Progenitor cell of endocrine pancreas (in vitro differentiated cells): ENCODE data around the gene SNAI1. TPM values are rescaled to one million over a fixed set of nuclear protein-coding genes. Genes with fewer than 3 reads are reported as not detected.

Source experiments
- DNase-seq: peaks from one replicate; pipeline ENCODE4 v3.0.0; 2021; ENCODE audit warnings: low spot score; ENCODE audit not compliant: unreplicated experiment
- H3K27ac Mint-ChIP-seq: 2 replicates; pipeline ENCODE4 v1.8.0; 2021; ENCODE audit warnings: mild to moderate bottlenecking, moderate library complexity, mixed read lengths
- H3K27me3 Mint-ChIP-seq: 2 replicates; pipeline ENCODE4 v1.8.0; 2021; ENCODE audit warnings: mixed read lengths
- H3K36me3 Mint-ChIP-seq: 2 replicates; pipeline ENCODE4 v1.8.0; 2022; ENCODE audit warnings: mixed read lengths; ENCODE audit not compliant: insufficient read depth
- H3K4me1 Mint-ChIP-seq: 2 replicates; pipeline ENCODE4 v1.8.0; 2021; ENCODE audit warnings: low read depth, mixed read lengths
- H3K4me3 Mint-ChIP-seq: 2 replicates; pipeline ENCODE4 v1.8.0; 2021; ENCODE audit warnings: low read depth, mild to moderate bottlenecking, moderate library complexity, mixed read lengths
- H3K9me3 Mint-ChIP-seq: 2 replicates; pipeline ENCODE4 v1.8.0; 2021; ENCODE audit warnings: low read depth, mixed read lengths
- CTCF ChIP-seq: fragments of 200-600 bp; sonication (generic); IDR thresholded peaks from one replicate; pipeline ENCODE4 v1.5.0; 2021; ENCODE audit warnings: antibody characterized with exemption, mild to moderate bottlenecking; ENCODE audit not compliant: unreplicated experiment
- total RNA-seq: library from RNA; stranded (reverse); gene quantifications from 2 replicates; pipeline ENCODE4 v1.2.1, GENCODE V29; 2021

SNAI1 gene
- total RNA-seq, 1 donor from 2014 or later, result 1.7 TPM

GRCh38 chr20:49938173-49939163 lies 44.3 kb upstream of the SNAI1 start:
- H3K9me3 Mint-ChIP-seq, result no peaks in the 10 kb centered on the region
- no peak for DNase-seq
- peaks cover 3% of the 10 kb centered on the region for H3K36me3 Mint-ChIP-seq
- no peak for TF ChIP-seq CTCF
- H3K27me3 Mint-ChIP-seq, result no peaks in the 10 kb centered on the region
- peak overlapping the region; percentile 77 for H3K27ac Mint-ChIP-seq
- H3K4me1 Mint-ChIP-seq, result peaks cover 27% of the 10 kb centered on the region
- peak overlapping the region; percentile 52 for H3K4me3 Mint-ChIP-seq

GRCh38 chr20:49941456-49941855 lies 41.3 kb upstream of the SNAI1 start:
- TF ChIP-seq CTCF, result no peak
- Mint-ChIP-seq H3K36me3 (peaks cover 12% of the 10 kb centered on the region), H3K9me3 (no peaks in the 10 kb centered on the region), H3K27me3 (no peaks in the 10 kb centered on the region), H3K4me3 (no peak overlapping the region), H3K4me1 (peaks cover 27% of the 10 kb centered on the region), H3K27ac (no peak overlapping the region)
- DNase-seq, result no peak

GRCh38 chr20:49942303-49942702 lies 40.5 kb upstream of the SNAI1 start:
- Mint-ChIP-seq H3K4me1 (peaks cover 21% of the 10 kb centered on the region), H3K27me3 (no peaks in the 10 kb centered on the region), H3K9me3 (no peaks in the 10 kb centered on the region), H3K27ac (no peak overlapping the region), H3K36me3 (peaks cover 17% of the 10 kb centered on the region), H3K4me3 (no peak overlapping the region)
- no peak for TF ChIP-seq CTCF
- DNase-seq, result no peak

- Mint-ChIP-seq H3K4me3 (no peak overlapping the region), H3K27ac (no peak overlapping the region), H3K36me3 (peaks cover 19% of the 10 kb centered on the region), H3K9me3 (no peaks in the 10 kb centered on the region), H3K27me3 (no peaks in the 10 kb centered on the region), H3K4me1 (peaks cover 14% of the 10 kb centered on the region)
- DNase-seq, result no peak
- no peak for TF ChIP-seq CTCF
Observed at GRCh38 chr20:49942942-49943341, 39.8 kb upstream of the SNAI1 start.

GRCh38 chr20:49945306-49945700 lies 37.5 kb upstream of the SNAI1 start:
- no peak for DNase-seq
- no peak overlapping the region for H3K27ac Mint-ChIP-seq
- peaks cover 3% of the 10 kb centered on the region for H3K4me1 Mint-ChIP-seq
- peaks cover 28% of the 10 kb centered on the region for H3K36me3 Mint-ChIP-seq
- H3K4me3 Mint-ChIP-seq, result no peak overlapping the region
- no peak for TF ChIP-seq CTCF
- H3K9me3 Mint-ChIP-seq, result no peaks in the 10 kb centered on the region
- no peaks in the 10 kb centered on the region for H3K27me3 Mint-ChIP-seq
